Skin epidermis (tissue), 12 donors: Measurements from ENCODE around the gene GEMIN2.
"Not testable (repeated sequence)": the region's sequence is repeated elsewhere in the genome, so short reads cannot be mapped to it uniquely, and the experiment has no call there.

ENCODE experiments used
- H3K27ac ChIP-seq, 21 experiments: fragments of 200-600 bp; sonication (generic) in 11 of 21; one replicate each; pipeline ENCODE4 v1.5.0; 2020; ENCODE audit warnings: mild to moderate bottlenecking in 3 of 21, inconsistent platforms in 2 of 21, moderate library complexity in 2 of 21
- H3K4me3 ChIP-seq, 7 experiments: fragments of 200-600 bp; sonication (generic) in 2 of 7; one replicate each; pipeline ENCODE4 v1.5.0; 2020; ENCODE audit warnings: inconsistent platforms in 2 of 7, mild to moderate bottlenecking in 2 of 7, moderate library complexity in 1 of 7

The GEMIN2 gene

GRCh38 chr14:39174560-39175444 is 60.7 kb downstream of the GEMIN2 start, which contains the start of gene PNN:
Gene PNN, plus strand, starts transcription at chr14:39175254. Its CDS starts 26 bp downstream, at chr14:39175280.
- H3K4me3 ChIP-seq, result peak within 1 kb of the TSS; percentile 84 to 97 (median 94)
- peak within 1 kb of the TSS; percentile 74 to 98 (median 93) for H3K27ac ChIP-seq

GRCh38 chr14:39175445-39176262 is 61.5 kb downstream of the GEMIN2 start:
- H3K4me3 ChIP-seq, result peak overlapping the region; percentile 84 to 97 (median 94)

GRCh38 chr14:39176263-39177167 is 62.4 kb downstream of the GEMIN2 start:
- Histone ChIP-seq H3K4me3 (peak overlapping the region; percentile 84 to 97 (median 94)), H3K27ac (peak overlapping the region in 14 of 21 experiments; percentile 81 to 96 (median 94))

More at GRCh38 chr14:39175445-39176262, 61.5 kb downstream of the GEMIN2 start:
- H3K27ac ChIP-seq, result peak overlapping the region; percentile 74 to 98 (median 93)

GRCh38 chr14:39177168-39177545 is 63.0 kb downstream of the GEMIN2 start:
- no peak overlapping the region for H3K27ac ChIP-seq

GRCh38 chr14:39179042-39179441 is 64.9 kb downstream of the GEMIN2 start:
- H3K4me3 ChIP-seq, result no peak overlapping the region
- no peak overlapping the region for H3K27ac ChIP-seq

More at GRCh38 chr14:39177168-39177545, 63.0 kb downstream of the GEMIN2 start:
- H3K4me3 ChIP-seq, result no peak overlapping the region

- Histone ChIP-seq H3K27ac (no peak overlapping the region), H3K4me3 (no peak overlapping the region)
Measured at GRCh38 chr14:39180553-39180952, 66.4 kb downstream of the GEMIN2 start.

DNA sequence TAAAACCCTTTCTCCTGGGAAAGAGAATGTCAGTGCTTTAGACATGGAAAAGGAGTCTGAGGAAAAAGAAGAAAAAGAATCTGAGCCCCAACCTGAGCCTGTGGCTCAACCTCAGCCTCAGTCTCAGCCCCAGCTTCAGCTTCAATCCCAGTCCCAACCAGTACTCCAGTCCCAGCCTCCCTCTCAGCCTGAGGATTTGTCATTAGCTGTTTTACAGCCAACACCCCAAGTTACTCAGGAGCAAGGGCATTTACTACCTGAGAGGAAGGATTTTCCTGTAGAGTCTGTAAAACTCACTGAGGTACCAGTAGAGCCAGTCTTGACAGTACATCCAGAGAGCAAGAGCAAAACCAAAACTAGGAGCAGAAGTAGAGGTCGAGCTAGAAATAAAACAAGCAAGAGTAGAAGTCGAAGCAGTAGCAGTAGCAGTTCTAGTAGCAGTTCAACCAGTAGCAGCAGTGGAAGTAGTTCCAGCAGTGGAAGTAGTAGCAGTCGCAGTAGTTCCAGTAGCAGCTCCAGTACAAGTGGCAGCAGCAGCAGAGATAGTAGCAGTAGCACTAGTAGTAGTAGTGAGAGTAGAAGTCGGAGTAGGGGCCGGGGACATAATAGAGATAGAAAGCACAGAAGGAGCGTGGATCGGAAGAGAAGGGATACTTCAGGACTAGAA is 67.0 kb downstream of the GEMIN2 start:
- peak overlapping the region in 1 of 21 experiments; percentile 13 for H3K27ac ChIP-seq
- H3K4me3 ChIP-seq, result no peak overlapping the region

DNA sequence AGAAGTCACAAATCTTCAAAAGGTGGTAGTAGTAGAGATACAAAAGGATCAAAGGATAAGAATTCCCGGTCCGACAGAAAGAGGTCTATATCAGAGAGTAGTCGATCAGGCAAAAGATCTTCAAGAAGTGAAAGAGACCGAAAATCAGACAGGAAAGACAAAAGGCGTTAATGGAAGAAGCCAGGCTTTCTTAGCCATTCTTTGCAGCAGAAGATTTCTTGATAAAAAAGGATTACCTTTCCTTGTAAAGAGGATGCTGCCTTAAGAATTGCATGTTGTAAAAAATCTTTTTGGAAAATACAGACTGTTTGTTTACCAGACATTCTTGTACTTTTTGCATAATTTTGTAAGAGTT is 67.5 kb downstream of the GEMIN2 start:
- Histone ChIP-seq H3K27ac (peak overlapping the region in 1 of 21 experiments; percentile 13), H3K4me3 (no peak overlapping the region)

- H3K4me3 ChIP-seq, result no peak overlapping the region
- no peak overlapping the region for H3K27ac ChIP-seq
Measured at GRCh38 chr14:39182770-39183684, 68.9 kb downstream of the GEMIN2 start.

GRCh38 chr14:39183685-39184003 is 69.5 kb downstream of the GEMIN2 start:
- H3K27ac ChIP-seq, H3K4me3 ChIP-seq: not testable (repeated sequence)

DNA sequence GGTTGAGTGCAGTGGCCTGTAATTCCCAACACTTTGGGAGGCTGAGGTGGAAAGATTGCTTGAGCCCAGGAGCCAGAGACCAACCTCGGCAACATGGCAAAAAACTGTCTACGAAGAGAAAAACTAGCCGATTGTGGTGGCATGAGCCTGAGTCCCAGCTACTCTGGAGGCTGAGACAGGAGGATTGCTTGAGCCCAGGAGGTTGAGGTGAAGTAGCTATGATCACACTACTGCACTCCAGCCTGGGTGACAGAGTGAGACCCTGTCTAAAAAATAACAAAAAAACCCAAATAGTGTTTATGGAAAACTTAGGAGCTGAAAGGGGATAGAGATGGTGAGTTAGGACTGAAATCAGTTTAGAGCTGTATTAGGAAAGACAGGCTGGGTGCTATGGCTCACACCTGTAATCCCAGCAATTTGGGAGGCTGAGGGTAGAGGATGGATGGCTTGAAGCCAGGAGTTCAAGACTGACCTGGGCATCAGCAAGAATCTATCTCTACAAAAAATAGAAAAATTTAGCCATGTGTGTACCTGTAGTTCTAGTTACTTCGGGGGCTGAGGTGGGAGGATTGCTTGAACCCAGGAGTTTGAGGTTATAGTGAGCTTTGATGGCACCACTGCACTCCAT is 70.6 kb downstream of the GEMIN2 start:
- no peak overlapping the region for H3K4me3 ChIP-seq
- H3K27ac ChIP-seq, result no peak overlapping the region

DNA sequence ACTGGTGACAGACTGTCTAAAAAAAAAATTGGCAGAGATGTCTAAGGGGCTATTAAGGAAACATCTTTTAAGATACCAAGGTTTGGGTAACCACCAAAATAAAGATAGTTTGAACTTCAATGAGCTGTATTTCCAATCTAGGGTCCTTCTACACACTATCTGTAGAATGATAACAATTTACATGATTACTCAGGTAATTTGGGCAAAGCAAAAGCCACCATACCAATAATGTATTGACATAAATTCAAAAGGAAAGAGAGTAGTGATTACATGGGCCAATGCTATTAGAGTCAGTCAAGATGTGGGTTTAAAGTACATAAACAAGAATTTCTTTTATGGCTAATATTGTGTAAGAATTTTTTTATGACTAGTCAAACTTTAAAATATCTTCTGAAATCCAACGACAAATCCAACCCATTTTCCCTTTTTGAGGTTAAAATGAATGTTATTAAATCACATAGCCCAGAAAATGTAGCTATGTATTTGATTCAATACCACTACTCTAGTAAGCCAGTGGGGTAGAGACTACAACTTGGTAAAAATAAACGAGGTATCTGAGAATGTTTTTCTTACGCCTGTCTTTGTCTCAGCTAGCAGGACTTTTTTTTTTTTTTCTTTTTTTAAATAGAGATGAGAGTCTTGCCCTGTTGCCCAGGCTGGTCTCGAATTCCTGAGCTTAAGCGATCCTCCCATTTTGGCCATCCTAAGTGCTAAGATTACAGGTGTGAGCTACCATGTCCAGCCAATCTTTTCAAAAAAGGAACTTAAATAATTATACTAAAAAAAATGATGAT is 71.3 kb downstream of the GEMIN2 start:
- no peak overlapping the region for H3K4me3 ChIP-seq
- H3K27ac ChIP-seq, result no peak overlapping the region
